ENCODE data around the gene CACNA2D2.

The CACNA2D2 gene

GRCh38 chr3:50388720-50389413, 114.6 kb downstream of the CACNA2D2 start:
- no peak for TF ChIP-seq CTCF (IDR thresholded peaks at IDR 0.05; ENCODE audit: low read depth, low read length)
- H3K4me3 ChIP-seq (ENCODE audit: low read depth, low read length), result no peak overlapping the region
- DNase-seq (ENCODE audit: low read depth, low spot score), result peak; percentile 26
- in situ Hi-C loops (cut with HindIII; ENCODE audit: low sequenced_read_pairs), result no loop called here

- TF ChIP-seq CTCF (IDR thresholded peaks at IDR 0.05; ENCODE audit: low read depth, low read length), result peak; percentile 49
- in situ Hi-C loops (cut with HindIII; ENCODE audit: low sequenced_read_pairs), result no loop called here
- no peak for DNase-seq (ENCODE audit: low read depth, low spot score)
These were observed 115.3 kb downstream of the CACNA2D2 start for GRCh38 chr3:50388016-50388719.

DNA sequence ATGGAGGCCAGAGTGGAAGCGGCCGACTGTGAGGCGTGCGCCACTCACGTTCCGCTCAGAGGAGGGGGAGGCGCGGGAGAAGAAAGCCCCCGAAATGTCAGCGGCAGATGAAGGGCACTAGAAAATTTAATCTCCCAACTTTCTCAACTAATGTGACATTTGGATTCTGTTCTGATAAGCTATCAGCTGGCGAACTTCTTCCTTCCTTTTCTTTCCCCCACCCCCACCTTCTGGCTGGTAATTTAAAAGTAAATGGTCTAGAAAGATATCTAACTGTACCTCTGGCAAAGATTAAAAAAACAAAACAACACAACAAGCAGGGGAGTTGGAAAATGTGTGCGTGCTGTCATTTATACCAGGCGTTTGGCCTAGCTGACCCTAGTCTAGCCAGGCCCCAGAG, 117.7 kb downstream of the CACNA2D2 start:
- in situ Hi-C loops (cut with HindIII; ENCODE audit: low sequenced_read_pairs), result no loop called here
- H3K4me3 ChIP-seq (ENCODE audit: low read depth, low read length), result no peak overlapping the region
- TF ChIP-seq CTCF (IDR thresholded peaks at IDR 0.05; ENCODE audit: low read depth, low read length), result no peak
- DNase-seq (ENCODE audit: low read depth, low spot score), result no peak

More at GRCh38 chr3:50388016-50388719, 115.3 kb downstream of the CACNA2D2 start:
- H3K4me3 ChIP-seq (ENCODE audit: low read depth, low read length), result no peak overlapping the region

- no peak for DNase-seq (ENCODE audit: low read depth, low spot score)
- no peak overlapping the region for H3K4me3 ChIP-seq (ENCODE audit: low read depth, low read length)
- in situ Hi-C loops (cut with HindIII; ENCODE audit: low sequenced_read_pairs), result no loop called here
- no peak for TF ChIP-seq CTCF (IDR thresholded peaks at IDR 0.05; ENCODE audit: low read depth, low read length)
These were observed 119.7 kb downstream of the CACNA2D2 start for GRCh38 chr3:50383750-50384149.

- no peak overlapping the region for H3K4me3 ChIP-seq (ENCODE audit: low read depth, low read length)
- in situ Hi-C loops (cut with HindIII; ENCODE audit: low sequenced_read_pairs), result no loop called here
- DNase-seq (ENCODE audit: low read depth, low spot score), result no peak
- TF ChIP-seq CTCF (IDR thresholded peaks at IDR 0.05; ENCODE audit: low read depth, low read length), result no peak
These were observed 120.7 kb downstream of the CACNA2D2 start for GRCh38 chr3:50382722-50383121.

DNA sequence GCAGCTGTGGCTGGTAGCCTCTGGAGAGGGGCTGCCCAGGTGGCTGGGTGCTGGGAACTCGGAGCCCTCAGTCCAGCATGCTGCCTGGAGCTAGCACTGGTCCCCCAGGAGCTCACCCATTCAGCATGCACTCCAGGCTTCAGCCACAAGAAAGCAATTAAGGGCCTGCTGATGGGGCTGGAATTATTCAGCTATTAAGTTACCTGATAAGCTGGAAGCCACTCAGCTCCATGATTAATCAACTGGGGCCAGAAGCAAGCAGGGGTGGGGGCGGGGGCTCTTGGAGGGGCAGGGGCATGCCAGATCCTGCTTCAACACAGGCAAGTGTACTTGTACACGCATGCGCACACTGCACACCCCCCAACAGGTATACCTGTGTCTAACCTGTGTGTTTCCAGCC, 122.1 kb downstream of the CACNA2D2 start:
- no peak overlapping the region for H3K4me3 ChIP-seq (ENCODE audit: low read depth, low read length)
- no peak for DNase-seq (ENCODE audit: low read depth, low spot score)
- in situ Hi-C loops (cut with HindIII; ENCODE audit: low sequenced_read_pairs), result no loop called here
- no peak for TF ChIP-seq CTCF (IDR thresholded peaks at IDR 0.05; ENCODE audit: low read depth, low read length)

All from astrocyte of the spinal cord (primary cell).